ENCODE results near the gene TMEM38A.
"Not testable (repeated sequence)": the region's sequence is repeated elsewhere in the genome, so short reads cannot be mapped to it uniquely, and the experiment has no call there.

TMEM38A gene

GRCh38 chr19:16638666-16639065 lies 22.3 kb upstream of the TMEM38A start:
- DNase-seq, result no peak

GRCh38 chr19:16640951-16641350 lies 20.0 kb upstream of the TMEM38A start:
- no peak for DNase-seq

DNA sequence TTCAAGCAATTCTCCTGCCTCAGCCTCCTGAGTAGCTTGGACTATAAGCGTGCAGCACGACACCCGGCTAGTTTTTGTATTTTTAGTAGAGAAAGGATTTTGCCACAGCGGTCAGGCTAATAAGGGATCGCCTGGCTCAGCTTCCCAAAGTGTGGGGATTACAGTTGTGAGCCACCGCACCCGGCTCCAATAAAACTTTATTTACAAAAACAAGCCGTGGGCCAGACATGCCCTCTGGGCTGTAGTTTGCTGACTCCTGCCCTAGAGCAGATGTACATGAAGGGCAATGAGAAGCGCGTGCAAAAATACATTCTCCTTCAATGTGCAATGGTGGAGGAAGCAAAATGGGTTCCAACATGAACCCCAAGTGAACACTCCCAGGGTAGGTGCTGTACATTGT lies 19.2 kb upstream of the TMEM38A start:
- DNase-seq, result no peak

GRCh38 chr19:16645140-16645539 lies 15.8 kb upstream of the TMEM38A start:
- no peak for DNase-seq

- no peak for DNase-seq
These were observed 11.2 kb upstream of the TMEM38A start for GRCh38 chr19:16649734-16650133.

- no peak for DNase-seq
These were observed 10.1 kb upstream of the TMEM38A start for GRCh38 chr19:16650821-16651220.

DNA sequence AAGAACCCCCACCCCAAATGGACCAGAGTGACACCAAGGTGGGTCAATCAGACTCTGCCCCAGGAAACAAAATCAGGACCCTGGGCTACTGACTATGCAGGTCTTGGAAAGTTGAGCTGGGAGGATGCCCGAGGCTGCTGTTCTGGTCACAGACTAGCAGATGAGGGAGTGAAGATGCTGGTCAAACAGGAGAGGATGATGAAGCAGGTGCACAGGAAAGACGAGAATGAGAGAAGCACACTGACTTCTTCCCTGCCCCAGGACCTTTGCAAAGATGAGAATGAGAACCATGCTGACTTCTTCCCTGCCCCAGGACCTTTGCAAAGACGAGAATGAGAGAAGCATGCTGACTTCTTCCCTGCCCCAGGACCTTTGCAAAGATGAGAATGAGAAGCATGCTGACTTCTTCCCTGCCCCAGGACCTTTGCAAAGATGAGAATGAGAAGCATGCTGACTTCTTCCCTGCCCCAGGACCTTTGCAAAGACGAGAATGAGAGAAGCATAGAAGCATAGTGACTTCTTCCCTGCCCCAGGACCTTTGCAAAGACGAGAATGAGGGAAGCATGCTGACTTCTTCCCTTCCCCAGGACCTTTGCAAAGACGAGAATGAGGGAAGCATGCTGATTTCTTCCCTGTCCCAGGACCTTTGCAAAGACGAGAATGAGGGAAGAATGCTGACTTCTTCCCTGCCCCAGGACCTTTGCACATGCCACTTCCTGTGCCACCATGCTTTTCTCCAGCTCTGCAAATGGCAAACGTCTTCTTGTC lies 9.3 kb upstream of the TMEM38A start:
- not testable (repeated sequence) for DNase-seq

- DNase-seq, result no peak
These were observed 8.1 kb upstream of the TMEM38A start for GRCh38 chr19:16652854-16653253.

GRCh38 chr19:16654140-16654539 lies 6.8 kb upstream of the TMEM38A start:
- no peak for DNase-seq

DNA sequence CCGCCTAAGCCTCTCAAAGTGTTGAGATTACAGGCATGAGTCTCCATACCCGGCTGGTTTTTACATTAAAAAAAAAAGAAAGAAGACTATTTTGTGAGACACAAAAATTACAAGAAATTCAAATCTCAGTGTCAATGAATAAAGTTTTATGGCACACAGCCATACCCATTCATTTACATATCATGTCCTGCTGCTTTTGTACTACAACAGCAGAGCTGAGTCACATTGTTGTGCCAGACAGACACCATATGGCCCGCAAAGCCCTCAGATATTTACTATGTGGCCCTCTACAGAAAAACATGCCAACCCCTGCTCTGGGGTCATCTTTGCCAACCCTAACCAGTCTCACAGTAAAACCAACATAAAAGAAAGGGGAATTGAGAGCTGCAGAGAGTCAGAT lies 6.3 kb upstream of the TMEM38A start:
- no peak for DNase-seq

DNA sequence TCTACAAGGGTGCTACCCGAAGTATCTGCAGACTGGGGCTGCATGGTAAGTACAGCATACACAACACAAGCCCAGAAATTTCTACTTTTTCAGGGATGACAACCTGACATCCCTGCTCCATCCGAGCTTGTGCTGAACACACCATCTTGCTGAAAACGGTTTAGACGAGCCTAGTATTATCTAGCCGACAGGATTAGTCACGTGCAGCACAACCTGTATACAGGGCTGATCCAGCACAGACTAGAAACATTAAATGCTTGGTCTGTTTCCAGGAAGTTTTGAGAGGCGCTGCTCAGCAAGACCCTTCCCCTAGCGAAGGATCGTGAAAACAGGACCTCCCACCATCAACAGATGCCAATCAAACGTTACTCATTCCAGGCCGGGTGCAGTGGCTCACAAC lies 5.2 kb upstream of the TMEM38A start:
- no peak for DNase-seq

DNA sequence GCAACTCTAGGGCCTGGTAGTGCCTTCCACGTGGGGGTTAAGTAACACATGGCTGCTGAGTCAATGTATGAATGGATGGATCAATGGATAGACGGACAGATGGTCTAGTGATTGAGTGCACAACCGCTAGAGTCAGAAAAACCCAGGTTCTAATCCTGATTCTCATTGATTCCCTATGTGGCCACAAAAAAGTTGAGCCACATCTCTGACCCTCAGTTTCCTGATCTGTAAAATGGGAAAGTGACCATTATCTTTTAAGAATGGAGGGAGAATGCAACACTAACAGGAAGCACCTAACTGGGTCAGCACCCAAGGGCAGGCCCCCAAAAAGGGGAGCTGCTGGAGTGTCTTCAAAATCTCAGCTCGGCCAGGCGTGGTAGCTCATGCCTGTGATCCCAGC lies 3.6 kb upstream of the TMEM38A start:
- no peak for DNase-seq

DNA sequence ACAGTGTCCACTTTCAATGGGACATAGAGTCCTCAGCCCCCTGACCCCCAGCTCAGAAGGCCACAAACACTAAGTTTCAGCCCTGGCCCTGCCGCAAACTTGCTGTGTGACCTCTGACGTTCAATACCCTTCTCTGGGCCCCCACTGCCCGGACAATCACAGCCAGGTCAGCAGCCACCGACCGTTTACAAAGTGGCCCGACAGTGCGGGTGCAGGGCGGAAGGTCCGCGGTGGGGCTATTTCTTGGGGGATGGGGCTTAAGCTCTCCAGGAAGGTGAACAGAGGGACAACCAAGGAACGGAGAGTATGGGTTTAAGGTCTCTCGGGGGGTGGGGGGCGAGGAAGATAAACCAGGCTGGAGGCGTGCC lies 1.5 kb upstream of the TMEM38A start:
- DNase-seq, result peak in 1 of 5 donors; percentile 1

GRCh38 chr19:16659832-16660708 lies 869 bp upstream of the TMEM38A start, which contains the start of gene SMIM7:
Gene SMIM7 (minus strand): TSS chr19:16660144. CDS start chr19:16660110, 34 bp downstream.
- peak; percentile 98 to 99 (median 98) for DNase-seq

DNA sequence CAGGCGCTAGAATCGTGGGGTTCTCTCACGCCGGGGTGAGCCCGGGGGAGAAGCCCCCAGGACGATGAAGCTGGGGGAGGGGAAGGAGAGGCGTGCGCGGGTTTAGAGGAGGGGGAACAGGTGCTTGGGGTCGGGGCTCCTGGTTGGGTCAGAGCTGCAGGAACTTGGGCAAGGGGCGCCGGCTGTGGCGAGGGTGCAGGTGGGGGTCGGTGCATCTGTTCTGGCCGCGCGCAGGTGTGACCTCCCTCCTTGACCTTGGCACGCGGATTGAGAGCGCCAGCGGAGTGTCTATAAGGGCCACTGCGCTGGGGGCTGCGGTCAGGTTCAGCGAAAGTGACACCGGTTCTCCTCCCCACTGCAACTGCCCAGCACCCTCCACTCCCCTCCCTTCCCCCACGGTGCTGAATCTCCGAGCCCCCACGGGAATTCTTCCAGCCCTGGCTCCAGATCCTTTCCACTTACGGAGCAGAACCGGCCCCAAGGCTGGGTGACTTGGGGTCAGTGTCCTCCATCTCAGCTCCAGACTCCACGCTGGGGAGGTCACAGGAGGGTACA lies 618 bp downstream of the TMEM38A start:
- DNase-seq, result peak in 1 of 5 donors; percentile 1

- DNase-seq, result no peak
These were observed 7.2 kb downstream of the TMEM38A start for GRCh38 chr19:16668176-16668575.

DNA sequence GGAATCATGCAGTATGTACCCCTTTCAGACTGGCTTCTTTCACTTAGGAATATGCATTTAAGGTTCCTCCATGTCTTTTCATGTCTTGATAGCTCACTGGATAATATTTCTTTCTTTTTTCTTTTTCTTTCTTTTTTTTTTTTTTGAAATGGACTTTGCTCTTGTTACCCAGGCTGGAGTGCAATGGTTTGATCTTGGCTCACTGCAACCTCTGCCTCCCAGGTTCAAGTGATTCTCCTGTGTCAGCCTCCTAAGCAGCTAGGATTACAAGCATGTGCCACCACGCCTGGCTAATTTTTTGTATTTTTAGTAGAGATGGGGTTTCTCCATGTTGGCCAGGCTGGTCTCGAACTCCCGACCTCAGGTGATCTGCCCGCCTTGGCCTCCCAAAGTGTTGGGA lies 7.8 kb downstream of the TMEM38A start:
- not testable (repeated sequence) for DNase-seq

DNA sequence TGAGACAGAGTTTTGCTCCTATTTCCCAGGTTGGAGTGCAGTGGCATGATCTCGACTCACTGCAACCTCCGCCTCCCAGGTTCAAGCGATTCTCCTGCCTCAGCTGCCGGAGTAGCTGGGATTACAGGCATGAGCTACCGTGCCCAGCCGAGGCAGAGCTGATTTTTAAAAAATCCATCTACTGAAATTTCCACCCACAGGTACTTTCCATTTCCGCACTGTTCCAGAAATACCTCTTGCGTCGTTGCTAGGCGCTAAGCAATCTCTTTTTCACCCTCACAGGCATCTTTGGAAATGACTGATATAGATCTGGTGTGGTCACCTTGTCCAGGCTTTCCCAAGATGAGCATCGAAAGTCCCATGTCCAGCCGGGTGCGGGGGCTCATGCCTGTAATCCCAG lies 9.4 kb downstream of the TMEM38A start:
- no peak for DNase-seq

GRCh38 chr19:16671652-16672274 lies 10.8 kb downstream of the TMEM38A start:
- DNase-seq, result no peak

GRCh38 chr19:16673231-16673630 lies 12.3 kb downstream of the TMEM38A start:
- DNase-seq, result no peak

DNA sequence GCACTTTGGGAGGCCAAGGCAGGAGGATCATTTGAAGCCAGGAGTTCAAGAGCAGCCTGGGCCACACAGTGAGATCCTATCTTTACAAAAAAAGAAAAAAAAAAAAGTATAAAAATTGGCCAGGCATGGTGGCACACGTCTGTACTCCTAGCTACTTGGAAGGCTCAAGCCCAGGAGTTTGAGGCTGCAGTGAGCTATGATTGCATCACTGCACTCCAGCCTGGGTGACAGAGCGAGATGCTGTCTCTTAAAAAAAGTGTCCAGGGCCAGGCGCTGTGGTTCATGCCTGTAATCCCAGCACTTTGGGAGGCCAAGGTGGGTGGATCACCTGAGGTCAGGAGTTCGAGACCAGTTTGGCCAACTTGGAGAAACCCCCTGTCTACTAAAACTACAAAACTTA lies 12.9 kb downstream of the TMEM38A start:
- not testable (repeated sequence) for DNase-seq

DNA sequence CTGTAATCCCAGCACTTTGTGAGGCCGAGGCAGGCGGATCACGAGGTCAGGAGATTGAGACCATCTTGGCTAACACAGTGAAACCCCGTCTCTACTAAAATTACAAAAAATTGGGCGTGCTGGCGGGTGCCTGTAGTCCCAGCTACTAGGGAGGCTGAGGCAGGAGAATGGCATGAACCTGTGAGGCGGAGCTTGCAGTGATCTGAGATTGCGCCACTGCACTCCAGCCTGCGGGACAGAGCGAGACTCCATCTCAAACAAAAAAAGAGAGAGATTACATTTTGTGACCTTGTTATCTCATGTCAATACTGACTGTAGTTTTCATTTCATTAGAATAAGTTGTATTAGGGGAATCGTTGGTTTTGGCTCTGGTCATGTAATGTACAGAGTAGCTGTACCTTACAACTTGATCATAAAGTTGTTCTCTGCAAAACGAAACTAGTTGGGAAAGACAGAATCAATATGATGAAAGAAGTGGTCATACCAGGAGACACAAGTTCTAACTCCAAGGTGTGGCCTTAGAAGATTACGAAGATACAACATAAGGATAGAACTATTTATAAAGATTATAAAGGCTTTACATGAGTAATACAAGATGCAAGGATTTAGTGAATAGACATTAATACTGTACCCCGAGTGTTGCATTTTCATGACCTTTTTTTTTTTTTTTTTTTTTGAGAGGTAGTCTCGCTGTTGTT lies 15.3 kb downstream of the TMEM38A start:
- DNase-seq, result no peak

DNA sequence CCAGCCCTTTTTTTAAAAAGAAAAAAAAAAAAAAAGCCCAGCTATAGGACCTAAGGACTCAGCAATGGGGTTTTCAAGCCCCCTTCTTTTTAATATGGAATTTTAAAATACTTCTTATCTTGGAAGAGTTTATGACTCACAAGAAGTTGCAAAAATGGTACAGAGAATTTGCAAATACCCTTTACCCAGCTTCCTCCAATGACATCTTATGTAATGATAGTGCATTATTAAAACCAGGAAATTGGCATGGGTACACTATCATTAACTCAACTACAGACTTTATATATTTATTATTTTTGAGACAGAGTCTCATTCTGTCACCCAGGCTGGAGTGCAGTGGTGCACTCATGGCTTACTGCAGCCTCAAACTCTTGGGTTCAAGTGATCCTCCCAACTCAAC lies 16.1 kb downstream of the TMEM38A start:
- DNase-seq, result no peak

All from T-helper 1 cell (primary cell).